Measurements from ENCODE around the gene RAB40B.

DNA sequence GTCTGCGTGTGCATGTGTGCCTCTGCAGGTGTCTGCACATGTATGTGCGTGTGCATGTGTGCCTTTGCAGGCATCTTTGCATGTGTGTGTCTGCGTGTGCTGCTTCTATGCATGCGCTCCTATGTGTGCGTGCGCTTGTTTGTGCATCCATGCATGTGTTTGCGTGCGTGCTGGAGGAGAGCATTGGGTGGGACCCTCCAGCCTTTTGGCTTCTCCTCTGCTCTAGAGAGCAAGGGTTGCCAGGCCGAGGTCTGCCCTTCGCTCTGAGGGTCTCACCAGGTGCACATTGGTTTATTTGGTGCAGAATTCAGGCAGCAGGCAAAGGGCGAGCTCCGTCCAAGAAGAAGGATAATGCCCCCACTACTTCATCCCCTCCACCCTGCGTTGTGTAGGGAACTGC is 1.1 kb upstream of the RAB40B start:
- TF ChIP-seq, protein P1, sequence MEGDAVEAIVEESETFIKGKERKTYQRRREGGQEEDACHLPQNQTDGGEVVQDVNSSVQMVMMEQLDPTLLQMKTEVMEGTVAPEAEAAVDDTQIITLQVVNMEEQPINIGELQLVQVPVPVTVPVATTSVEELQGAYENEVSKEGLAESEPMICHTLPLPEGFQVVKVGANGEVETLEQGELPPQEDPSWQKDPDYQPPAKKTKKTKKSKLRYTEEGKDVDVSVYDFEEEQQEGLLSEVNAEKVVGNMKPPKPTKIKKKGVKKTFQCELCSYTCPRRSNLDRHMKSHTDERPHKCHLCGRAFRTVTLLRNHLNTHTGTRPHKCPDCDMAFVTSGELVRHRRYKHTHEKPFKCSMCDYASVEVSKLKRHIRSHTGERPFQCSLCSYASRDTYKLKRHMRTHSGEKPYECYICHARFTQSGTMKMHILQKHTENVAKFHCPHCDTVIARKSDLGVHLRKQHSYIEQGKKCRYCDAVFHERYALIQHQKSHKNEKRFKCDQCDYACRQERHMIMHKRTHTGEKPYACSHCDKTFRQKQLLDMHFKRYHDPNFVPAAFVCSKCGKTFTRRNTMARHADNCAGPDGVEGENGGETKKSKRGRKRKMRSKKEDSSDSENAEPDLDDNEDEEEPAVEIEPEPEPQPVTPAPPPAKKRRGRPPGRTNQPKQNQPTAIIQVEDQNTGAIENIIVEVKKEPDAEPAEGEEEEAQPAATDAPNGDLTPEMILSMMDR (optimal IDR thresholded peaks at IDR 0.05 in 1 of 3, IDR thresholded peaks at IDR 0.05 in 1 of 3, conservative IDR thresholded peaks at IDR 0.05 in 1 of 3; ENCODE audit: extremely low read depth in 1 of 3, insufficient read depth in 2 of 3, low read length in 3 of 3) = no peak
- TF ChIP-seq EZH2 (IDR thresholded peaks at IDR 0.05; ENCODE audit: low read length) = no peak
